ENCODE results near the gene CSF1.
"Not testable (repeated sequence)": the region's sequence is repeated elsewhere in the genome, so short reads cannot be mapped to it uniquely, and the experiment has no call there.

The CSF1 gene

GRCh38 chr1:109919303-109919702 is 8.7 kb downstream of the CSF1 start:
- no peaks in the 10 kb centered on the region for H4K20me1 ChIP-seq (ENCODE audit: insufficient read depth, low read length)
- no peak overlapping the region for H3K27ac ChIP-seq (ENCODE audit: low read length)
- TF ChIP-seq EZH2phosphoT487 (IDR thresholded peaks at IDR 0.05; ENCODE audit: low read depth) = no peak
- TF ChIP-seq, protein P1, sequence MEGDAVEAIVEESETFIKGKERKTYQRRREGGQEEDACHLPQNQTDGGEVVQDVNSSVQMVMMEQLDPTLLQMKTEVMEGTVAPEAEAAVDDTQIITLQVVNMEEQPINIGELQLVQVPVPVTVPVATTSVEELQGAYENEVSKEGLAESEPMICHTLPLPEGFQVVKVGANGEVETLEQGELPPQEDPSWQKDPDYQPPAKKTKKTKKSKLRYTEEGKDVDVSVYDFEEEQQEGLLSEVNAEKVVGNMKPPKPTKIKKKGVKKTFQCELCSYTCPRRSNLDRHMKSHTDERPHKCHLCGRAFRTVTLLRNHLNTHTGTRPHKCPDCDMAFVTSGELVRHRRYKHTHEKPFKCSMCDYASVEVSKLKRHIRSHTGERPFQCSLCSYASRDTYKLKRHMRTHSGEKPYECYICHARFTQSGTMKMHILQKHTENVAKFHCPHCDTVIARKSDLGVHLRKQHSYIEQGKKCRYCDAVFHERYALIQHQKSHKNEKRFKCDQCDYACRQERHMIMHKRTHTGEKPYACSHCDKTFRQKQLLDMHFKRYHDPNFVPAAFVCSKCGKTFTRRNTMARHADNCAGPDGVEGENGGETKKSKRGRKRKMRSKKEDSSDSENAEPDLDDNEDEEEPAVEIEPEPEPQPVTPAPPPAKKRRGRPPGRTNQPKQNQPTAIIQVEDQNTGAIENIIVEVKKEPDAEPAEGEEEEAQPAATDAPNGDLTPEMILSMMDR (IDR thresholded peaks at IDR 0.05; ENCODE audit: low read depth, low read length) = no peak
- H3K27me3 ChIP-seq (ENCODE audit: low read depth, low read length) = no peaks in the 10 kb centered on the region
- no peaks in the 10 kb centered on the region for H3K36me3 ChIP-seq (replicated peaks; ENCODE audit: low read depth, low read length)
- peaks cover 8% of the 10 kb centered on the region for H3K79me2 ChIP-seq (ENCODE audit: low read length)
- H3K9me3 ChIP-seq (ENCODE audit: insufficient read depth, low read length) = no peaks in the 10 kb centered on the region
- H3K4me2 ChIP-seq (ENCODE audit: low read length) = no peak overlapping the region
- no peak overlapping the region for H2AFZ ChIP-seq (ENCODE audit: low read depth, low read length)
- H3K4me3 ChIP-seq (ENCODE audit: low read length) = no peak overlapping the region
- peaks cover 3% of the 10 kb centered on the region; the same call in 1 of the 2 replicates for H3K4me1 ChIP-seq (ENCODE audit: low read length)
- H3K9ac ChIP-seq (ENCODE audit: low read length) = no peak overlapping the region

GRCh38 chr1:109920391-109920790 is 9.7 kb downstream of the CSF1 start:
- not testable (repeated sequence) for H3K4me1 ChIP-seq (ENCODE audit: low read length); H3K4me3 ChIP-seq (ENCODE audit: low read length); H3K27me3 ChIP-seq (ENCODE audit: low read depth, low read length); H2AFZ ChIP-seq (ENCODE audit: low read depth, low read length); H3K27ac ChIP-seq (ENCODE audit: low read length); H3K9me3 ChIP-seq (ENCODE audit: insufficient read depth, low read length); H4K20me1 ChIP-seq (ENCODE audit: insufficient read depth, low read length); H3K36me3 ChIP-seq (replicated peaks; ENCODE audit: low read depth, low read length); H3K4me2 ChIP-seq (ENCODE audit: low read length); H3K9ac ChIP-seq (ENCODE audit: low read length)
- H3K79me2 ChIP-seq (ENCODE audit: low read length) = peaks cover 12% of the 10 kb centered on the region

- Histone ChIP-seq H3K4me3 (ENCODE audit: low read length) (no peak overlapping the region), H3K4me1 (ENCODE audit: low read length) (peaks cover 7% of the 10 kb centered on the region; the same call in 1 of the 2 replicates), H3K27me3 (ENCODE audit: low read depth, low read length) (no peaks in the 10 kb centered on the region), H3K36me3 (replicated peaks; ENCODE audit: low read depth, low read length) (peaks cover 3% of the 10 kb centered on the region), H4K20me1 (ENCODE audit: insufficient read depth, low read length) (no peaks in the 10 kb centered on the region), H3K27ac (ENCODE audit: low read length) (no peak overlapping the region), H3K79me2 (ENCODE audit: low read length) (peaks cover 12% of the 10 kb centered on the region), H3K4me2 (ENCODE audit: low read length) (no peak overlapping the region), H3K9ac (ENCODE audit: low read length) (no peak overlapping the region), H2AFZ (ENCODE audit: low read depth, low read length) (no peak overlapping the region), H3K9me3 (ENCODE audit: insufficient read depth, low read length) (no peaks in the 10 kb centered on the region)
- no peak for TF ChIP-seq EZH2phosphoT487 (IDR thresholded peaks at IDR 0.05; ENCODE audit: low read depth)
- TF ChIP-seq, protein P1 (IDR thresholded peaks at IDR 0.05; ENCODE audit: low read depth, low read length) = no peak
These were observed 11.7 kb downstream of the CSF1 start for GRCh38 chr1:109922326-109922725.

- TF ChIP-seq, protein P1 (IDR thresholded peaks at IDR 0.05; ENCODE audit: low read depth, low read length) = peak; percentile 75
- TF ChIP-seq EZH2phosphoT487 (IDR thresholded peaks at IDR 0.05; ENCODE audit: low read depth) = no peak
- Histone ChIP-seq H3K4me3 (ENCODE audit: low read length) (peak overlapping the region; percentile 100), H3K79me2 (ENCODE audit: low read length) (peaks cover 12% of the 10 kb centered on the region)
These were observed 12.7 kb downstream of the CSF1 start for GRCh38 chr1:109923131-109923945.

More at GRCh38 chr1:109923131-109923945, 12.7 kb downstream of the CSF1 start:
- Histone ChIP-seq H3K4me1 (ENCODE audit: low read length) (peaks cover 7% of the 10 kb centered on the region; the same call in 1 of the 2 replicates), H3K9ac (ENCODE audit: low read length) (peak overlapping the region; percentile 95), H2AFZ (ENCODE audit: low read depth, low read length) (peak overlapping the region; percentile 88), H3K27me3 (ENCODE audit: low read depth, low read length) (no peaks in the 10 kb centered on the region), H3K4me2 (ENCODE audit: low read length) (peak overlapping the region; percentile 94), H4K20me1 (ENCODE audit: insufficient read depth, low read length) (no peaks in the 10 kb centered on the region), H3K9me3 (ENCODE audit: insufficient read depth, low read length) (no peaks in the 10 kb centered on the region), H3K36me3 (replicated peaks; ENCODE audit: low read depth, low read length) (peaks cover 3% of the 10 kb centered on the region), H3K27ac (ENCODE audit: low read length) (no peak overlapping the region)
